GM23338 (cell line): ENCODE data around the gene MKKS. TPM values are rescaled to one million over a fixed set of nuclear protein-coding genes. Genes with fewer than 3 reads are reported as not detected.

ENCODE experiments used
- ATAC-seq: fragments of 200-7000 bp; cut with Tn5 transposase; 3 replicates; pipeline ENCODE4 v1.9.1; 2020
- DNase-seq: peaks from one replicate; pipeline ENCODE4 v3.0.0-alpha.2; 2015; ENCODE audit warnings: low spot score
- H2AFZ ChIP-seq: fragments of 200-600 bp; sonication (generic); 2 replicates; pipeline ENCODE4 v1.8.0; 2016; ENCODE audit warnings: antibody characterized with exemption, mild to moderate bottlenecking, moderate library complexity
- H3F3A ChIP-seq: fragments of 200-600 bp; sonication (generic); replicated peaks from 2 replicates; pipeline ENCODE4 v1.8.0; 2017; ENCODE audit warnings: antibody characterized with exemption, mixed run types, low read depth
- H3K27ac ChIP-seq: fragments of 200-600 bp; sonication (generic); 2 replicates; pipeline ENCODE4 v1.6.1; 2016; ENCODE audit warnings: low read depth
- H3K27me3 ChIP-seq: fragments of 200-600 bp; sonication (generic); 2 replicates; pipeline ENCODE4 v1.8.0; 2016; ENCODE audit warnings: mild to moderate bottlenecking, mixed run types, moderate library complexity; ENCODE audit not compliant: insufficient read depth
- H3K36me3 ChIP-seq: fragments of 200-600 bp; sonication (generic); 2 replicates; pipeline ENCODE4 v1.8.0; 2016; ENCODE audit warnings: mild to moderate bottlenecking; ENCODE audit not compliant: insufficient read depth
- H3K4me1 ChIP-seq: fragments of 200-600 bp; sonication (generic); 2 replicates; pipeline ENCODE4 v1.8.0; 2016; ENCODE audit warnings: mild to moderate bottlenecking, moderate library complexity; ENCODE audit not compliant: insufficient read depth
- H3K4me2 ChIP-seq: fragments of 200-600 bp; sonication (generic); 2 replicates; pipeline ENCODE4 v1.7.1; 2017; ENCODE audit warnings: mixed run types
- H3K4me3 ChIP-seq: fragments of 200-600 bp; sonication (generic); 2 replicates; pipeline ENCODE4 v1.6.1; 2016; ENCODE audit warnings: mixed run types
- H3K79me2 ChIP-seq: fragments of 200-600 bp; sonication (generic); replicated peaks from 2 replicates; pipeline ENCODE4 v1.8.0; 2017; ENCODE audit warnings: mild to moderate bottlenecking; ENCODE audit not compliant: insufficient read depth
- H3K9me2 ChIP-seq: fragments of 200-600 bp; sonication (generic); 2 replicates; pipeline ENCODE4 v1.8.0; 2017; ENCODE audit not compliant: insufficient read depth
- H4K20me1 ChIP-seq: fragments of 200-600 bp; sonication (generic); replicated peaks from 2 replicates; pipeline ENCODE4 v1.8.0; 2017; ENCODE audit warnings: mild to moderate bottlenecking; ENCODE audit not compliant: insufficient read depth
- H3K27ac Mint-ChIP-seq: 2 replicates; pipeline ENCODE4 v1.8.0; 2020; ENCODE audit warnings: inconsistent platforms, mild to moderate bottlenecking, moderate library complexity, mixed read lengths
- H3K27me3 Mint-ChIP-seq: 3 replicates; pipeline ENCODE4 v1.8.0; 2022; ENCODE audit warnings: low read depth, mild to moderate bottlenecking, moderate library complexity, mixed read lengths, inconsistent platforms; ENCODE audit not compliant: insufficient read depth, poor library complexity
- H3K36me3 Mint-ChIP-seq: 3 replicates; pipeline ENCODE4 v1.8.0; 2021; ENCODE audit warnings: low read depth, mild to moderate bottlenecking, inconsistent platforms, moderate library complexity, mixed read lengths
- H3K4me1 Mint-ChIP-seq: 3 replicates; pipeline ENCODE4 v1.8.0; 2020; ENCODE audit warnings: mild to moderate bottlenecking, inconsistent platforms, mixed read lengths
- H3K4me3 Mint-ChIP-seq: 3 replicates; pipeline ENCODE4 v1.8.0; 2021; ENCODE audit warnings: moderate library complexity, mild to moderate bottlenecking, inconsistent platforms, mixed read lengths
- H3K9me3 Mint-ChIP-seq: 3 replicates; pipeline ENCODE4 v1.8.0; 2020; ENCODE audit warnings: moderate library complexity, mild to moderate bottlenecking, inconsistent platforms, mixed read lengths
- CTCF ChIP-seq, 2 experiments: fragments of 200-600 bp in 1 of 2; sonication (generic) in 1 of 2; conservative IDR thresholded peaks; 2 replicates each; pipeline versions ENCODE4 v1.5.1 to v1.6.1; 2016 to 2017; ENCODE audit warnings: antibody characterized with exemption in 2 of 2, low read depth in 2 of 2, mild to moderate bottlenecking in 2 of 2, moderate library complexity in 1 of 2
- EZH2phosphoT487 ChIP-seq: fragments of 200-600 bp; sonication (generic); IDR thresholded peaks from one replicate; pipeline ENCODE4 v1.8.1; 2018; ENCODE audit warnings: antibody characterized with exemption; ENCODE audit not compliant: unreplicated experiment
- NANOG ChIP-seq: IDR thresholded peaks from 2 replicates; pipeline ENCODE4 v1.6.1; 2016; ENCODE audit warnings: antibody characterized with exemption, borderline replicate concordance
- POLR2AphosphoS5 ChIP-seq: IDR thresholded peaks from 2 replicates; pipeline ENCODE4 v1.6.1; 2016; ENCODE audit warnings: antibody characterized with exemption, low read depth
- ZNF114 ChIP-seq: fragments of 250-450 bp; sonication (Bioruptor Pico); IDR thresholded peaks from 2 replicates; pipeline ENCODE4 v1.5.0; 2020; ENCODE audit warnings: mild to moderate bottlenecking, moderate library complexity
- ZNF331 ChIP-seq: fragments of 250-450 bp; sonication (Bioruptor Pico); IDR thresholded peaks from 2 replicates; pipeline ENCODE4 v1.5.0; 2020; ENCODE audit warnings: low read depth, mild to moderate bottlenecking, moderate library complexity
- polyA plus RNA-seq: library from polyadenylated mRNA; unstranded; fragments of >200 nt; fragmentation: Nextera tagmentation; extraction: Ambion mirVana; gene quantifications from 2 replicates; pipeline ENCODE4 v1.2.1, GENCODE V29; 2016
- total RNA-seq: library from RNA; depleted of rRNA; stranded (reverse); fragments of >200 nt; shearing (Covaris generic); gene quantifications from 2 replicates; pipeline ENCODE4 v1.2.3, GENCODE V29; 2014
- TF ChIP-seq, protein P1 (sequence below): fragments of 250-450 bp; sonication (Bioruptor Pico); IDR thresholded peaks from 2 replicates; pipeline ENCODE4 v1.5.0; 2020; ENCODE audit warnings: mild to moderate bottlenecking, moderate library complexity

MKKS gene
- total and polyA plus RNA-seq, 2 experiments from 2014 or later: 13.4 to 16.7 TPM

DNA sequence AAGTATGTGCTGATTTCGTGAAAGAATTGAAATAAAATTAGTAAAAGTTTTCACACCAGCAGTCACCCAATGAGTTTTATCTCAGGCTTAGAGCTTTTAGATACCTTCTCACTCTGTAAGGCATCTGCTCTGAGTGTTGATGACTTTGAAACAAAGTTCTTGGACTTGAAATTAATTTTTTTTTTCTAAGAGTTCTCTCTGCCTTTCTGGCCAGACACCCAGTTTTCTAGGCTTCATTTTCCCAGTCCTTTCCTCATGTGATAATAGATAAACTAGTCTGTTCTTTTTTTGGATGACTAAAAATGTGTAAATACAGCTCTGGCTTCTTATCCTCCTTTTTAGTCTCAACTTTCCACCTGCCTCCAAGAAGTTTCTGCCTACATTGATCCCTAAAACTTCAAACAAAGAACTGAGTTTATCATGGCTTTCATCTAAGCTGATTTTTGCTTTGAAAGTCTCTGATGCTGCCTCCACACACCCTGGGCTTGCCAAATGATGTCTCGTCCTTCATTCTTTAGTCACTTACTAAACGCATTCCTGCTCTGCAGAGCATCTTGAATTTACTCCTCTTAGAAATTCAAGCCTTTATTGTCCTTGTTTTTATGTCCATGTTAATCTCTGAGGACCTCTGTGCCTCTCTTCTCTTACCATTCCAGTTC, 33.8 kb upstream of the MKKS start:
- H3K4me3 Mint-ChIP-seq: no peak overlapping the region; the same call in 2 of the 3 replicates
- no peak for ATAC-seq
- H3K4me1 ChIP-seq: peaks cover 67% of the 10 kb centered on the region

GRCh38 chr20:10466855-10467254, 32.8 kb upstream of the MKKS start:
- Histone ChIP-seq H4K20me1 (no peaks in the 10 kb centered on the region), H3K4me3 (peak overlapping the region; percentile 4; the same call in 1 of the 2 replicates), H2AFZ (no peak overlapping the region), H3K36me3 (no peaks in the 10 kb centered on the region), H3K27me3 (no peaks in the 10 kb centered on the region), H3K79me2 (peaks cover 10% of the 10 kb centered on the region), H3K4me2 (peak overlapping the region; percentile 59), H3F3A (no peaks in the 10 kb centered on the region), H3K4me1 (peaks cover 61% of the 10 kb centered on the region), H3K27ac (peak overlapping the region; percentile 90), H3K9me2 (no peaks in the 10 kb centered on the region)
- Mint-ChIP-seq H3K4me1 (peaks cover 74% of the 10 kb centered on the region), H3K4me3 (peak overlapping the region; percentile 52; the same call in 1 of the 3 replicates), H3K27ac (peak overlapping the region; percentile 97), H3K9me3 (peaks cover 13% of the 10 kb centered on the region), H3K27me3 (peaks cover 2% of the 10 kb centered on the region), H3K36me3 (peaks cover 25% of the 10 kb centered on the region)
- ATAC-seq (peak; percentile 65), DNase-seq (peak; percentile 67)
- TF ChIP-seq POLR2AphosphoS5: no peak
- TF ChIP-seq NANOG: peak; percentile 90

More for the DNA sequence above, 33.8 kb upstream of the MKKS start:
- Histone ChIP-seq H3K36me3 (no peaks in the 10 kb centered on the region), H3K79me2 (peaks cover 10% of the 10 kb centered on the region), H3K9me2 (no peaks in the 10 kb centered on the region), H3F3A (no peaks in the 10 kb centered on the region), H2AFZ (no peak overlapping the region), H3K27ac (peak overlapping the region; percentile 90), H3K4me3 (peak overlapping the region; percentile 4; the same call in 1 of the 2 replicates), H3K4me2 (peak overlapping the region; percentile 59), H3K27me3 (no peaks in the 10 kb centered on the region), H4K20me1 (no peaks in the 10 kb centered on the region; the same call in 1 of the 2 replicates)
- Mint-ChIP-seq H3K27ac (peak overlapping the region; percentile 33), H3K4me1 (peaks cover 75% of the 10 kb centered on the region), H3K36me3 (peaks cover 17% of the 10 kb centered on the region), H3K27me3 (peaks cover 2% of the 10 kb centered on the region), H3K9me3 (peaks cover 12% of the 10 kb centered on the region; the same call in 2 of the 3 replicates)
- no peak for TF ChIP-seq POLR2AphosphoS5
- TF ChIP-seq ZNF114 (CRISPR knock-in tag): no peak
- TF ChIP-seq EZH2phosphoT487: no peak
- TF ChIP-seq CTCF (conservative IDR thresholded peaks at IDR 0.05; ENCODE audit: low read depth in 2 of 2): no peak
- TF ChIP-seq ZNF331: no peak
- no peak for TF ChIP-seq NANOG
- DNase-seq: no peak

- Mint-ChIP-seq H3K27ac (peak overlapping the region; percentile 97), H3K36me3 (peaks cover 25% of the 10 kb centered on the region), H3K9me3 (peaks cover 13% of the 10 kb centered on the region), H3K4me1 (peaks cover 69% of the 10 kb centered on the region), H3K4me3 (peak overlapping the region; percentile 52), H3K27me3 (no peaks in the 10 kb centered on the region)
- H3K4me2 ChIP-seq: peak overlapping the region; percentile 59
- DNase-seq: peak; percentile 87
- ATAC-seq: peak; percentile 87
- H3K36me3 ChIP-seq: no peaks in the 10 kb centered on the region
- H3K27ac ChIP-seq: peak overlapping the region; percentile 90
- peaks cover 10% of the 10 kb centered on the region for H3K79me2 ChIP-seq
- peaks cover 56% of the 10 kb centered on the region for H3K4me1 ChIP-seq
- H3K9me2 ChIP-seq: no peaks in the 10 kb centered on the region
- H3K4me3 ChIP-seq: peak overlapping the region; percentile 23; the same call in 1 of the 2 replicates
- TF ChIP-seq, protein P1, sequence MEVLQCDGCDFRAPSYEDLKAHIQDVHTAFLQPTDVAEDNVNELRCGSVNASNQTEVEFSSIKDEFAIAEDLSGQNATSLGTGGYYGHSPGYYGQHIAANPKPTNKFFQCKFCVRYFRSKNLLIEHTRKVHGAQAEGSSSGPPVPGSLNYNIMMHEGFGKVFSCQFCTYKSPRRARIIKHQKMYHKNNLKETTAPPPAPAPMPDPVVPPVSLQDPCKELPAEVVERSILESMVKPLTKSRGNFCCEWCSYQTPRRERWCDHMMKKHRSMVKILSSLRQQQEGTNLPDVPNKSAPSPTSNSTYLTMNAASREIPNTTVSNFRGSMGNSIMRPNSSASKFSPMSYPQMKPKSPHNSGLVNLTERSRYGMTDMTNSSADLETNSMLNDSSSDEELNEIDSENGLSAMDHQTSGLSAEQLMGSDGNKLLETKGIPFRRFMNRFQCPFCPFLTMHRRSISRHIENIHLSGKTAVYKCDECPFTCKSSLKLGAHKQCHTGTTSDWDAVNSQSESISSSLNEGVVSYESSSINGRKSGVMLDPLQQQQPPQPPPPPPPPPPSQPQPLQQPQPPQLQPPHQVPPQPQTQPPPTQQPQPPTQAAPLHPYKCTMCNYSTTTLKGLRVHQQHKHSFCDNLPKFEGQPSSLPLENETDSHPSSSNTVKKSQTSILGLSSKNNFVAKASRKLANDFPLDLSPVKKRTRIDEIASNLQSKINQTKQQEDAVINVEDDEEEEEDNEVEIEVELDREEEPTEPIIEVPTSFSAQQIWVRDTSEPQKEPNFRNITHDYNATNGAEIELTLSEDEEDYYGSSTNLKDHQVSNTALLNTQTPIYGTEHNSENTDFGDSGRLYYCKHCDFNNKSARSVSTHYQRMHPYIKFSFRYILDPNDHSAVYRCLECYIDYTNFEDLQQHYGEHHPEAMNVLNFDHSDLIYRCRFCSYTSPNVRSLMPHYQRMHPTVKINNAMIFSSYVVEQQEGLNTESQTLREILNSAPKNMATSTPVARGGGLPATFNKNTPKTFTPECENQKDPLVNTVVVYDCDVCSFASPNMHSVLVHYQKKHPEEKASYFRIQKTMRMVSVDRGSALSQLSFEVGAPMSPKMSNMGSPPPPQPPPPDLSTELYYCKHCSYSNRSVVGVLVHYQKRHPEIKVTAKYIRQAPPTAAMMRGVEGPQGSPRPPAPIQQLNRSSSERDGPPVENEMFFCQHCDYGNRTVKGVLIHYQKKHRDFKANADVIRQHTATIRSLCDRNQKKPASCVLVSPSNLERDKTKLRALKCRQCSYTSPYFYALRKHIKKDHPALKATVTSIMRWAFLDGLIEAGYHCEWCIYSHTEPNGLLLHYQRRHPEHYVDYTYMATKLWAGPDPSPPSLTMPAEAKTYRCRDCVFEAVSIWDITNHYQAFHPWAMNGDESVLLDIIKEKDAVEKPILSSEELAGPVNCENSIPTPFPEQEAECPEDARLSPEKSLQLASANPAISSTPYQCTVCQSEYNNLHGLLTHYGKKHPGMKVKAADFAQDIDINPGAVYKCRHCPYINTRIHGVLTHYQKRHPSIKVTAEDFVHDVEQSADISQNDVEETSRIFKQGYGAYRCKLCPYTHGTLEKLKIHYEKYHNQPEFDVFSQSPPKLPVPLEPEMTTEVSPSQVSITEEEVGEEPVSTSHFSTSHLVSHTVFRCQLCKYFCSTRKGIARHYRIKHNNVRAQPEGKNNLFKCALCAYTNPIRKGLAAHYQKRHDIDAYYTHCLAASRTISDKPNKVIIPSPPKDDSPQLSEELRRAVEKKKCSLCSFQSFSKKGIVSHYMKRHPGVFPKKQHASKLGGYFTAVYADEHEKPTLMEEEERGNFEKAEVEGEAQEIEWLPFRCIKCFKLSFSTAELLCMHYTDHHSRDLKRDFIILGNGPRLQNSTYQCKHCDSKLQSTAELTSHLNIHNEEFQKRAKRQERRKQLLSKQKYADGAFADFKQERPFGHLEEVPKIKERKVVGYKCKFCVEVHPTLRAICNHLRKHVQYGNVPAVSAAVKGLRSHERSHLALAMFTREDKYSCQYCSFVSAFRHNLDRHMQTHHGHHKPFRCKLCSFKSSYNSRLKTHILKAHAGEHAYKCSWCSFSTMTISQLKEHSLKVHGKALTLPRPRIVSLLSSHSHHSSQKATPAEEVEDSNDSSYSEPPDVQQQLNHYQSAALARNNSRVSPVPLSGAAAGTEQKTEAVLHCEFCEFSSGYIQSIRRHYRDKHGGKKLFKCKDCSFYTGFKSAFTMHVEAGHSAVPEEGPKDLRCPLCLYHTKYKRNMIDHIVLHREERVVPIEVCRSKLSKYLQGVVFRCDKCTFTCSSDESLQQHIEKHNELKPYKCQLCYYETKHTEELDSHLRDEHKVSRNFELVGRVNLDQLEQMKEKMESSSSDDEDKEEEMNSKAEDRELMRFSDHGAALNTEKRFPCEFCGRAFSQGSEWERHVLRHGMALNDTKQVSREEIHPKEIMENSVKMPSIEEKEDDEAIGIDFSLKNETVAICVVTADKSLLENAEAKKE: 0 out of 2 replicates have a peak, but pooled peaks have one; percentile 25
- no peak for TF ChIP-seq EZH2phosphoT487
- no peaks in the 10 kb centered on the region for H3K27me3 ChIP-seq
- H4K20me1 ChIP-seq: no peaks in the 10 kb centered on the region
- no peak overlapping the region for H2AFZ ChIP-seq
- H3F3A ChIP-seq: no peaks in the 10 kb centered on the region
Observed at GRCh38 chr20:10466325-10466724, 32.3 kb upstream of the MKKS start.
